ENCODE measurements around the gene GPR39.

DNA sequence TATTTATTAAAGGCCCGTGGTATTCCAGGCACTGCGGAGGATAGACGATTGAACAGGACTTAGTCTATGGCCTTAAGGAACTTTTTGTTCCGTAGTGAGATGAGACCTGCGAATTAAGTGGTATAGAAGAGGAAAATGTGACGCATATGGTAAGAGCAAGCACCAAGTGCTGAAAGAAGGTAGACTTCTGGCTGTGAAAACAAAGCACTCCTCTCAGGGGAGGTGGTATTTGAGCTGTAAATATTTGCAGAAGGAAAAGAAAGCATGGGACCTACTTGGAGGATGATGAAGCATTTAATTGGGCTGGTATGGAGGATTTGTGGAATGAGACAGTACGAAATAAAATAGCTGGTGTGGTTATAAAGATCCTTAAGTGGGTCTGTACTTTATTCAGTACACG is 62.5 kb downstream of the GPR39 start:
- TF ChIP-seq, protein P1, sequence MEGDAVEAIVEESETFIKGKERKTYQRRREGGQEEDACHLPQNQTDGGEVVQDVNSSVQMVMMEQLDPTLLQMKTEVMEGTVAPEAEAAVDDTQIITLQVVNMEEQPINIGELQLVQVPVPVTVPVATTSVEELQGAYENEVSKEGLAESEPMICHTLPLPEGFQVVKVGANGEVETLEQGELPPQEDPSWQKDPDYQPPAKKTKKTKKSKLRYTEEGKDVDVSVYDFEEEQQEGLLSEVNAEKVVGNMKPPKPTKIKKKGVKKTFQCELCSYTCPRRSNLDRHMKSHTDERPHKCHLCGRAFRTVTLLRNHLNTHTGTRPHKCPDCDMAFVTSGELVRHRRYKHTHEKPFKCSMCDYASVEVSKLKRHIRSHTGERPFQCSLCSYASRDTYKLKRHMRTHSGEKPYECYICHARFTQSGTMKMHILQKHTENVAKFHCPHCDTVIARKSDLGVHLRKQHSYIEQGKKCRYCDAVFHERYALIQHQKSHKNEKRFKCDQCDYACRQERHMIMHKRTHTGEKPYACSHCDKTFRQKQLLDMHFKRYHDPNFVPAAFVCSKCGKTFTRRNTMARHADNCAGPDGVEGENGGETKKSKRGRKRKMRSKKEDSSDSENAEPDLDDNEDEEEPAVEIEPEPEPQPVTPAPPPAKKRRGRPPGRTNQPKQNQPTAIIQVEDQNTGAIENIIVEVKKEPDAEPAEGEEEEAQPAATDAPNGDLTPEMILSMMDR (IDR thresholded peaks at IDR 0.05), result no peak
- no peak for TF ChIP-seq ZFX (IDR thresholded peaks at IDR 0.05; ENCODE audit: borderline replicate concordance)

Measured in 22Rv1 (cell line).